Adipocyte (in vitro differentiated cells): ENCODE measurements around the gene AAK1.
"Not testable (repeated sequence)": the region's sequence is repeated elsewhere in the genome, so short reads cannot be mapped to it uniquely, and the experiment has no call there.

Experiments used
- DNase-seq: peaks from one replicate; pipeline ENCODE4 v3.0.0-alpha.2; 2015; ENCODE audit warnings: low read depth
- H3K27me3 ChIP-seq: replicated peaks from 2 replicates; pipeline ENCODE4 v1.7.0; 2013; ENCODE audit warnings: mild to moderate bottlenecking, low read length, moderate library complexity; ENCODE audit not compliant: control insufficient read depth, insufficient read depth
- H3K36me3 ChIP-seq: 2 replicates; pipeline ENCODE4 v1.7.0; 2013; ENCODE audit warnings: low read length, mild to moderate bottlenecking, moderate library complexity; ENCODE audit not compliant: control insufficient read depth, insufficient read depth, severe bottlenecking
- H3K4me1 ChIP-seq: 2 replicates; pipeline ENCODE4 v1.7.0; 2013; ENCODE audit warnings: mild to moderate bottlenecking, low read length, moderate library complexity; ENCODE audit not compliant: control insufficient read depth, insufficient read depth
- H3K4me3 ChIP-seq: 2 replicates; pipeline ENCODE4 v1.7.0; 2013; ENCODE audit warnings: mild to moderate bottlenecking, low read length, moderate library complexity
- H3K9ac ChIP-seq: 2 replicates; pipeline ENCODE4 v1.7.0; 2013; ENCODE audit warnings: mild to moderate bottlenecking, low read length, moderate library complexity
- H3K9me3 ChIP-seq: 2 replicates; pipeline ENCODE4 v1.7.0; 2013; ENCODE audit warnings: mild to moderate bottlenecking, low read length, moderate library complexity; ENCODE audit not compliant: control insufficient read depth

Gene AAK1

GRCh38 chr2:69422198-69422597 is 221.3 kb downstream of the AAK1 start:
- Histone ChIP-seq H3K27me3 (no peaks in the 10 kb centered on the region), H3K4me1 (no peaks in the 10 kb centered on the region), H3K9ac (no peak overlapping the region), H3K4me3 (no peak overlapping the region), H3K9me3 (no peaks in the 10 kb centered on the region), H3K36me3 (peaks cover 63% of the 10 kb centered on the region)
- DNase-seq, result no peak

GRCh38 chr2:69419111-69419510 is 224.4 kb downstream of the AAK1 start:
- DNase-seq, H3K4me1 ChIP-seq, H3K9me3 ChIP-seq, H3K9ac ChIP-seq, H3K27me3 ChIP-seq, H3K4me3 ChIP-seq: not testable (repeated sequence)
- H3K36me3 ChIP-seq, result peaks cover 76% of the 10 kb centered on the region

- H3K9me3 ChIP-seq, result no peaks in the 10 kb centered on the region
- no peaks in the 10 kb centered on the region for H3K27me3 ChIP-seq
- H3K4me3 ChIP-seq, result no peak overlapping the region
- peaks cover 83% of the 10 kb centered on the region for H3K36me3 ChIP-seq
- DNase-seq, result no peak
- H3K9ac ChIP-seq, result no peak overlapping the region
- H3K4me1 ChIP-seq, result no peaks in the 10 kb centered on the region
These were observed 227.4 kb downstream of the AAK1 start for GRCh38 chr2:69416147-69416546.
